Peyer's patch (tissue), 4 donors: ENCODE data around the gene MED6.

Experiments
- POLR2A ChIP-seq, 2 donors: fragments of 450-650 bp; IDR thresholded peaks; one replicate each; pipeline ENCODE4 v1.5.1; 2017; ENCODE audit warnings: antibody characterized with exemption in 2 of 2, mild to moderate bottlenecking in 2 of 2, moderate library complexity in 2 of 2
- TF ChIP-seq, protein P1 (sequence below), 6 experiments: fragments of 450-650 bp in 4 of 6; fragments of 200-600 bp in 2 of 6; sonication (generic) in 1 of 6; IDR thresholded peaks; one replicate each; pipeline ENCODE4 v1.5.1; 2017 to 2019; ENCODE audit warnings: antibody characterized with exemption in 6 of 6, mild to moderate bottlenecking in 3 of 6, moderate library complexity in 1 of 6

DNA sequence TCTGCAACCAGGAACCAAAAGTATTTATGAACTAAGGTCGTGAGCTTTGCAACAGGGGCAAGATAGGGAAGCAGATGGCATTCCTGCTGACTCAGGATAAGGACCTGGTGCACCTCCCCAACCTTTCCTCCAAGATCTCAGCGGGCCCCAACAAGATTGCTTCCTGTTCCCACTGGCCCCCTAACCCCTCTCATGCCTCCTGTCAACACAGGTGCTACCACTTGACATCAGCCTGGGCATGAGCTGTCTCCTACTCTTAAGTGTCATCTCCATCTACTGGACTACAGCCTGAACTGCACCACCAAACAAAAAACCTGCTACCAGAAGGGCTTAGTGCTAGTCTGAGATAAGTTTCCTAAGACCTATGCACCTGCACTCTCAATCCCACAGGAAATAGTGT, 32.7 kb downstream of the MED6 start:
- TF ChIP-seq POLR2A (IDR thresholded peaks at IDR 0.05) = no peak
- TF ChIP-seq, protein P1, sequence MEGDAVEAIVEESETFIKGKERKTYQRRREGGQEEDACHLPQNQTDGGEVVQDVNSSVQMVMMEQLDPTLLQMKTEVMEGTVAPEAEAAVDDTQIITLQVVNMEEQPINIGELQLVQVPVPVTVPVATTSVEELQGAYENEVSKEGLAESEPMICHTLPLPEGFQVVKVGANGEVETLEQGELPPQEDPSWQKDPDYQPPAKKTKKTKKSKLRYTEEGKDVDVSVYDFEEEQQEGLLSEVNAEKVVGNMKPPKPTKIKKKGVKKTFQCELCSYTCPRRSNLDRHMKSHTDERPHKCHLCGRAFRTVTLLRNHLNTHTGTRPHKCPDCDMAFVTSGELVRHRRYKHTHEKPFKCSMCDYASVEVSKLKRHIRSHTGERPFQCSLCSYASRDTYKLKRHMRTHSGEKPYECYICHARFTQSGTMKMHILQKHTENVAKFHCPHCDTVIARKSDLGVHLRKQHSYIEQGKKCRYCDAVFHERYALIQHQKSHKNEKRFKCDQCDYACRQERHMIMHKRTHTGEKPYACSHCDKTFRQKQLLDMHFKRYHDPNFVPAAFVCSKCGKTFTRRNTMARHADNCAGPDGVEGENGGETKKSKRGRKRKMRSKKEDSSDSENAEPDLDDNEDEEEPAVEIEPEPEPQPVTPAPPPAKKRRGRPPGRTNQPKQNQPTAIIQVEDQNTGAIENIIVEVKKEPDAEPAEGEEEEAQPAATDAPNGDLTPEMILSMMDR (IDR thresholded peaks at IDR 0.05) = peak in 4 of 6 experiments; percentile 18 to 56 (median 46)
